ENCODE data around the gene XPO5. TPM values are rescaled to one million over a fixed set of nuclear protein-coding genes. Genes with fewer than 3 reads are reported as not detected.
A peak's percentile ranks its signal among the peaks of the same experiment; 100 is the strongest.

The XPO5 gene
- total RNA-seq, 4 donors from 2014 or later, result 17.3 to 55.3 (median 27.8) TPM

DNA sequence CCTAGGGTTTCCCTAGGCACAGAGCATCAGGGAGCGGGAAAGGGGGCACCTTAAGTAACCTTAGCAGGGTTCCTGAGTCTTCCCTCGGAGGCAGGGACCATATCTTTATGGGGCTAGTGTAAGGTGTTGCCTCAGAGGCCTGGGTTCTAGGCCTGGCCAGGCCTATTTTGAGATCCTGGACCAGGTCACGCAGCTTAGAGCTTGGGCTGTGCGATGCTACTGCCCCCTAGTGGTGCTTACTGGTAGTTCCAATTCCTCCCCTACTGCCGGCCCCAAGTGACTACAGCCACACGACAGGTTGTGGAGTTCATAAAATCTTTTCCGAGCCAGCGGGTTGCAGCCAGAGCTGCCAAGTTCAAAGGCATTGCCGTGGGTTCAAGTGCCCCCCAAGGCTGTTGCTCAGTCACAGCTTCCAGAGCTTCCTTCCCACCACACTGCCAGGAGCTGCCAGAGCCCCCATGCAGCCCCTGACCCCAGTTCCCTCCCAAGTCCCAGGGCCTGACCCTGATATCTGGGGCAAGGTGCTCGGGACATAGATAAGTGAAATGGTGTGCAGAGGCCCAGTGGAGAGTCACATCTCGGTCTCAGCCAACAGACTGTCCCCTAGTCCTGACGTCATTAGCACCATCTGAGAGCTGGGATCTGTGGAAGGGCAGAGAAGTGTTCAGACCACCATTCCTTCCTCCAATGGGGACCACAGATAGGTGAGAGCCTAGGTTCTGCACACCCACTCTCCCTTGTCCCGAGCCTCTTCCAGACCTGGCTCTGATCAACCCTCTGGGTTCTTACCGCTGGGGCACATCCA is 69.0 kb downstream of the XPO5 start:
- no peaks in the 10 kb centered on the region for H3K27me3 ChIP-seq
- H3K4me1 ChIP-seq, result peaks cover 0 to 33% (median 13%) of the 10 kb centered on the region in 4 donors
- TF ChIP-seq, protein P1, sequence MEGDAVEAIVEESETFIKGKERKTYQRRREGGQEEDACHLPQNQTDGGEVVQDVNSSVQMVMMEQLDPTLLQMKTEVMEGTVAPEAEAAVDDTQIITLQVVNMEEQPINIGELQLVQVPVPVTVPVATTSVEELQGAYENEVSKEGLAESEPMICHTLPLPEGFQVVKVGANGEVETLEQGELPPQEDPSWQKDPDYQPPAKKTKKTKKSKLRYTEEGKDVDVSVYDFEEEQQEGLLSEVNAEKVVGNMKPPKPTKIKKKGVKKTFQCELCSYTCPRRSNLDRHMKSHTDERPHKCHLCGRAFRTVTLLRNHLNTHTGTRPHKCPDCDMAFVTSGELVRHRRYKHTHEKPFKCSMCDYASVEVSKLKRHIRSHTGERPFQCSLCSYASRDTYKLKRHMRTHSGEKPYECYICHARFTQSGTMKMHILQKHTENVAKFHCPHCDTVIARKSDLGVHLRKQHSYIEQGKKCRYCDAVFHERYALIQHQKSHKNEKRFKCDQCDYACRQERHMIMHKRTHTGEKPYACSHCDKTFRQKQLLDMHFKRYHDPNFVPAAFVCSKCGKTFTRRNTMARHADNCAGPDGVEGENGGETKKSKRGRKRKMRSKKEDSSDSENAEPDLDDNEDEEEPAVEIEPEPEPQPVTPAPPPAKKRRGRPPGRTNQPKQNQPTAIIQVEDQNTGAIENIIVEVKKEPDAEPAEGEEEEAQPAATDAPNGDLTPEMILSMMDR (IDR thresholded peaks at IDR 0.05), result peak; percentile 85 to 97 (median 95)
- no peak for TF ChIP-seq POLR2A (IDR thresholded peaks at IDR 0.05)
- no peaks in the 10 kb centered on the region for H3K9me3 ChIP-seq
- H3K27ac ChIP-seq, result no peak overlapping the region
- no peak overlapping the region for H3K4me3 ChIP-seq
- DNase-seq, result peak; percentile 65 to 90 (median 80)
- peaks cover 0 to 45% (median 0%) of the 10 kb centered on the region in 3 donors for H3K36me3 ChIP-seq

- peaks cover 0 to 26% (median 13%) of the 10 kb centered on the region in 4 donors for H3K4me1 ChIP-seq
- DNase-seq, result no peak
- no peak overlapping the region for H3K4me3 ChIP-seq
- H3K9me3 ChIP-seq, result no peaks in the 10 kb centered on the region
- peaks cover 0 to 43% (median 0%) of the 10 kb centered on the region in 3 donors for H3K36me3 ChIP-seq
- no peak for TF ChIP-seq POLR2A (IDR thresholded peaks at IDR 0.05)
- TF ChIP-seq, protein P1 (IDR thresholded peaks at IDR 0.05), result no peak
- no peak overlapping the region for H3K27ac ChIP-seq
- H3K27me3 ChIP-seq, result no peaks in the 10 kb centered on the region
Measured at GRCh38 chr6:43506171-43506570, 69.7 kb downstream of the XPO5 start.

- Histone ChIP-seq H3K36me3 (peaks cover 0 to 48% (median 0%) of the 10 kb centered on the region in 3 donors), H3K9me3 (no peaks in the 10 kb centered on the region), H3K27me3 (no peaks in the 10 kb centered on the region), H3K27ac (no peak overlapping the region), H3K4me1 (peaks cover 0 to 21% (median 13%) of the 10 kb centered on the region in 4 donors), H3K4me3 (no peak overlapping the region)
- DNase-seq, result no peak
- TF ChIP-seq POLR2A (IDR thresholded peaks at IDR 0.05), result no peak
- TF ChIP-seq, protein P1 (IDR thresholded peaks at IDR 0.05), result no peak
Measured at GRCh38 chr6:43505718-43506117, 70.1 kb downstream of the XPO5 start.

GRCh38 chr6:43504756-43505593 is 70.9 kb downstream of the XPO5 start:
- H3K36me3 ChIP-seq, result peaks cover 0 to 55% (median 0%) of the 10 kb centered on the region in 3 donors
- no peaks in the 10 kb centered on the region for H3K27me3 ChIP-seq
- TF ChIP-seq POLR2A (IDR thresholded peaks at IDR 0.05), result no peak
- TF ChIP-seq, protein P1 (IDR thresholded peaks at IDR 0.05), result no peak

GRCh38 chr6:43503443-43503842 is 72.4 kb downstream of the XPO5 start:
- no peak overlapping the region for H3K27ac ChIP-seq
- peaks cover 0 to 6% (median 0%) of the 10 kb centered on the region in 4 donors for H3K4me1 ChIP-seq
- no peak for TF ChIP-seq POLR2A (IDR thresholded peaks at IDR 0.05)
- TF ChIP-seq, protein P1 (IDR thresholded peaks at IDR 0.05), result no peak
- no peaks in the 10 kb centered on the region for H3K9me3 ChIP-seq
- H3K4me3 ChIP-seq, result no peak overlapping the region
- H3K36me3 ChIP-seq, result peaks cover 0 to 71% (median 0%) of the 10 kb centered on the region in 3 donors
- no peaks in the 10 kb centered on the region for H3K27me3 ChIP-seq
- no peak for DNase-seq

More at GRCh38 chr6:43504756-43505593, 70.9 kb downstream of the XPO5 start:
- Histone ChIP-seq H3K27ac (no peak overlapping the region), H3K9me3 (no peaks in the 10 kb centered on the region), H3K4me3 (no peak overlapping the region), H3K4me1 (peaks cover 0 to 17% (median 7%) of the 10 kb centered on the region in 4 donors)
- no peak for DNase-seq
